Middle frontal gyrus (tissue), 1 donor: ENCODE results near the gene DFFB.
"Not testable (repeated sequence)": the region's sequence is repeated elsewhere in the genome, so short reads cannot be mapped to it uniquely, and the experiment has no call there.

ENCODE experiments used
- DNase-seq: peaks from one replicate; pipeline ENCODE4 v3.0.0-alpha.2; 2015; ENCODE audit warnings: low spot score; ENCODE audit errors: extremely low spot score

DFFB gene, protein sequence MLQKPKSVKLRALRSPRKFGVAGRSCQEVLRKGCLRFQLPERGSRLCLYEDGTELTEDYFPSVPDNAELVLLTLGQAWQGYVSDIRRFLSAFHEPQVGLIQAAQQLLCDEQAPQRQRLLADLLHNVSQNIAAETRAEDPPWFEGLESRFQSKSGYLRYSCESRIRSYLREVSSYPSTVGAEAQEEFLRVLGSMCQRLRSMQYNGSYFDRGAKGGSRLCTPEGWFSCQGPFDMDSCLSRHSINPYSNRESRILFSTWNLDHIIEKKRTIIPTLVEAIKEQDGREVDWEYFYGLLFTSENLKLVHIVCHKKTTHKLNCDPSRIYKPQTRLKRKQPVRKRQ

GRCh38 chr1:3856923-3857790 lies at the start of gene DFFB, which contains the start of gene CEP104:
DFFB (plus strand) TSS chr1:3857476; CDS start chr1:3857604, 128 bp downstream.
CEP104 (minus strand) TSS chr1:3857211; CDS start chr1:3852407, 4,804 bp downstream.
- DNase-seq, result peak; percentile 69

- DNase-seq, result no peak
Measured at GRCh38 chr1:3807769-3808168, 49.5 kb upstream of the DFFB start.

- DNase-seq, result no peak
Measured at GRCh38 chr1:3809680-3810079, 47.6 kb upstream of the DFFB start.

DNA sequence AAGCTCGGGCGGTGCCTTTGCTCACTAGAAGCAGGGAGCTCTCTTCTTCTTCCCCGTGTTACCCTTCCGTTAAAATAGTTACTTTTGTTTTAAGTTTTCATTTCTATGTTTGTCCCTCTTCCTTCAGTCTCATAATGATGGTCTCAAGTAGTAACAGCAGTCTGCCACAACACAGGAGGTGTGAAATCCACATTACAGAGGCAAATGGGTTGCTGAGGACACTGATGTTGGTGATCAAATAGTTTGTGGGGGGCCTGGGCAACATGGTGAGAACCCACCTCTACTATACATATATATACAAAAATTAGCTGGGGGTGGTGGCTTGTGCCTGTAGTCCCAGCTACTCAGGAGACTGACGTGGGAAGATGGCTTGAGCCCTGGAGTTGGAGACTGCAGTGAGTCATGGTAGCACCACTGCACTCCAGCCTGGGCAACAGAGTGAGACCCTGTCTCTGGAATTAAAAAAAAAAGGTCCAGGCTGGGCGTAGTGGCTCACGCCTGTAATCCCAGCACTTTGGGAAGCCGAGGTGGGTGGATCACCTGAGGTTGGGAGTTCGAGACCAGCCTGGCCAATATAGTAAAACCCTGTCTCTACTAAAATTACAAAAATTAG lies 47.0 kb upstream of the DFFB start:
- DNase-seq, result not testable (repeated sequence)

DNA sequence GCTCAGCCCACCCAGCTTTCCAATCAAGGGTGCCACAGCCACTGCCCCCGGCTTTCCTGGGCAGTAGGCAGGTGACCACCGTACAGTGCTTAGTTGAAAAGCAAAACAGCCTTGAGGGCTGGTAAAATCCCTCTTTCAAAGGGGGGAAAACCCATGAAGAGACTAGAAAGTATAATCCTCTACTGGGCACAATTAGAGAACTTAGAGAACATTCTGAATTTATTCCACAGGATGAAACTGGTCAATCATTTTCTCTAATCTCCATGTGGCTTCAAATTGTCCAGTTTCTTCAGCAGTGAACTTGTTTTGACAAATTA lies 45.7 kb upstream of the DFFB start:
- DNase-seq, result no peak

DNA sequence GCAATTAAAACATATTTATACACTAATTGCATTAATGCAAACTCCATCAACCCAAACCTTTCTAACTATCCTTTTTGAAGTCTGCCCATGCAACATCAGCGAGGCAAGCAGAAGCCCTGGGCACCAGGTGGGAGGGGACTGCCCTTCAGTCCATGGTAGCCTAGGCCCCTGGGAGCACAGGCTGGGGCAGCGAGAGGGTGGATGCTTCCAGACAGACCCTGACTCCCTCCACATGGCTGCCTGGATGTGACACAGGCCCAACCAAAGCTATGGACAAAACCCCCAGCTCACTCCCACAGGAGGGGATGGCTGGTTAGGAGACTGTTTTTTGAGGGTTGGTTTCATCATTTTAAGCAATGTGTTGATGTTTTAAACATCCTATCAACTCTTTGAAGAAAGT lies 43.2 kb upstream of the DFFB start:
- DNase-seq, result no peak

GRCh38 chr1:3814771-3815561 lies 42.3 kb upstream of the DFFB start:
- no peak for DNase-seq

- no peak for DNase-seq
Measured at GRCh38 chr1:3816331-3817137, 40.7 kb upstream of the DFFB start.

GRCh38 chr1:3817138-3817740 lies 40.0 kb upstream of the DFFB start:
- DNase-seq, result no peak

DNA sequence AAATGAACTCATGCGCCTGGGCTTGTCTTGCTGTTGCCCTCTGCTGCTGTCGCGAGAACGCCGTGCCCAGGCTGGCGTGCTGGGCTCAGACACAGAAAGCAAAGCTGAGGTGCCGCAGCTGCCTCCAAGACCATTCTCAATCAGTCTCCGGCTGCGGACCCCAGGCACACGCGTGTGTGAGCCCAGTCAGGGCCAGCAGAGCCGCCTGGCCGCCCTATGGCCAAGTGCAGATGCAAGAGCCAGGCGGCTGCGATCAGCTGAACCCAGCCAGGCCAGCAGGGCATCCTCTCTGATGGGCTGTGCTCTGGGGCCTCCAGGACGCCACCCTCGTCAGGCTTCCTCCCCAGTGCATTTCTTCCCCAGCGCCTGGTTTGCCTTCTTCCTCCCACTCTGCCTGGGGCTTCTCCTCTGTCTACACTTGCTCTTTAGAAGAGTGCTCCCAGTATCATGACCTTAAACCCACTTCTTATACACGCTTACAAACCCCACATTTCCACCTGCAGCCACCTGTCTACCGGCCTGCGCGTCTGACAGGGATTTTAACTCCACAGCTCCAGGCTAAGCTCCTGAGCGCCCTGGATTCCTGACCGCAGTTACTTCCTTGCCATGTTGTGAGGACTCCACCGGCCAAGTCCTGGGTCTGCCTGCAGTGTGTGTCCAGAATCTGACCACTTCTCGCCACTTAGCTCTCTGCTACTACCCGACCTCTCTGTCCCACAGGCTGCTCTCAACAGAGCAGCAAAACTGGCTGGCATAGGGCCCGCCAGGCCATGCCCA lies 39.3 kb upstream of the DFFB start:
- no peak for DNase-seq

DNA sequence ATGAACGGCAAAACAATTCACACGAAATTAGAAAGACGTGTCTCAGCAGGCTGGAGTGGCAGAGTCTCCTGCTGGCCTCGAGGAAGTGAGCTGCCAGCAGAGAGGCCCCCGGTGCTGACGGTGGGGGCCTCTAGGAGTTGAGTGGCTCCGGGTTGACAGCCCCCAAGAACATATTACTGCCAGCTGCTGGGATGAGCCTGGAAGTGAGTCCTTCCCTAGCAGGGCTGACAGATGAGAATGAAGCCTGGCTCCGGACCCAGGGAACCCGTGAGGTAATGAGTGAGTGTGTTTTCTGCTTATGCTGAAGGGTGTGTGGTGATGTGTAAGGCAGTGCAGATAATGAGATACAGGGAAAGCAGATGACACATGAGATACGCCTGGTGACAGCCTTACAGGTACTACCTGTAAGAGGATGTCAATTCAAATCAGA lies 37.5 kb upstream of the DFFB start:
- no peak for DNase-seq

DNA sequence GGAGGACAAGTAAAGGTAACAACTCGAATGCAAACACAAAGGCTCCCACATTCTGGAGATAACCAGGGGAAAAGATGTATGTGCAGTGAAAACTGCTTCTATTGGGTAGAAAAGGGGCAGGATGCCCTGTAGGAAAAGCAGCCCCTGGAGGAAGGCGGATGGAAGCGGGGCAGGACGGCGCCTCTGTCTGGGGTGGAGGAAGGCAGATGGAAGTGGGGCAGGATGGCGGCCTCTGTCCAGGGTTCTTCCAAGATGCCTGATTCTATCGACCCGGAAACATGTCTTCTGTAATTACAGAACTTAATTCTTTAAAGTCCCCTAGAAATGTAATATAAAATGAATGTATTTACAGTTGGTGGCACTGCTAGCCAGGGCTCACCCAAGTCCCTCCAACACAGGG lies 37.0 kb upstream of the DFFB start:
- DNase-seq, result no peak

DNA sequence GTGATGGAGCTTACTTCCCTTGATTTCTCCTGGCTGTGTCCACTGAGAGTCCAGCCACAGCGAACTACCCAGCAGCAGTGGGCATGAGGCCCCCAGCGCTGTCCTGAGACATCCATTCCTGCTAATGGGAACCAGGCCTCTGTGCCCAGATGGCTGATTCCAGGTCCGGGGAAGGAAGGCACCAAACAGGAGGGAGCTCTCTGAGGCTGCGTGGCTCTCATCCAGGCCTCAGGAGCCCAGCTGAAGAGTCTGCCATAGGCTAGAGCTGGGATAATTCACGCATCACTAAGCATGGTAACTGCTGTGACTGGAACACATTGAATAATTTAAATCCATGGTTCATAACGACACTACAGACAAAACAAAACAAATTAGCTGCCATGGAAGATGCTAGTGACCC lies 36.3 kb upstream of the DFFB start:
- DNase-seq, result no peak

DNA sequence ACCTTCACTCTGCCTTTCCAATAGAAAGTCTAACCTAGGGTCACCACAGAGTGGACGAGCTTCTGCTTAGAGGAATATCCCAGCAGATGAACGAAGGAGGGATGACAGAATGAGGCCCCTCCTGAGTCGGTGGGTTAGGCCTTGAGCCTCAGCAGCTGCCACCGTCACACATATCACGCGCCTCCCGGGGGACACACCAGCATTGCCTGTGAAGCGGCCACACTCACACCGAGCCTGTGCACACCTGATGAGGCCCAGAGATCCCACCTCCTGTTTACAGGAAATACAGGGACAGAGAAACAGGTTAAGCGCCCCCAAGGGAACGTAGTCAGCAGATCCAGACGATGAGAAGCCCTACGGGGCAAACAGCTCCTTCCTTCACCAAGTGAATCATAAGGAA lies 35.8 kb upstream of the DFFB start:
- no peak for DNase-seq

GRCh38 chr1:3821908-3822307 lies 35.4 kb upstream of the DFFB start:
- DNase-seq, result no peak

- DNase-seq, result no peak
Measured at GRCh38 chr1:3822421-3822820, 34.9 kb upstream of the DFFB start.

- no peak for DNase-seq
Measured at GRCh38 chr1:3824650-3825049, 32.6 kb upstream of the DFFB start.

- DNase-seq, result no peak
Measured at GRCh38 chr1:3825356-3825755, 31.9 kb upstream of the DFFB start.

DNA sequence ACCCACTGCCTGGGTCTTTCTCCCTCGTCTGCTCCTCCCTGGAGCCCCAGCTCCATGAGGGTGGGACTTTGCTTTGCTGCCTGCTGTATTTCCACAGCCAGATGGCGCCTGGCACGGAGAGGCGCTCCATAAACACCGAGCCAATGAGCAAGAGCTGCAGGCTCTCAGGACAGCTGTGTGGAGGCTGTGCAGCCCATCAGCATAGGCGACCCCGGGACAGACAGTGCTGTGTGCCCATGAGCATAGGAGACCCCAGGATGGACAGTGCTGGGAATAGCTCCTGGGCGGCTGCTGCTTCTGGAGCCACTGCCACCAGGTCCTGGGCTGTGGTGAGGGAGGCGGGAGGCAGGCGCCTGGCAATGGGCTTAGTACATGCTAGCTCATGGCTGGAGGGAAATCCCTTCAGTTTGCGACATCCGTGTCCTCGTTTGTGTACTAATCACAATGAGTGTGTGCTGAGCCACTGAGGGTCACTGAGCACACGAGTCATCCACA lies 29.4 kb upstream of the DFFB start:
- DNase-seq, result no peak
